Neural cell (in vitro differentiated cells): ENCODE data around the gene SMIM11.

Experiments
- EP300 ChIP-seq: fragments of 450-650 bp; conservative IDR thresholded peaks from 2 replicates; pipeline ENCODE4 v1.6.1; 2014; ENCODE audit warnings: antibody characterized with exemption, mild to moderate bottlenecking, moderate library complexity; ENCODE audit not compliant: poor library complexity, severe bottlenecking
- EZH2 ChIP-seq: fragments of 200-600, 300-800 bp; shearing (Covaris generic), sonication (generic); IDR thresholded peaks from 2 replicates; pipeline ENCODE4 v1.6.1; 2014; ENCODE audit warnings: antibody characterized with exemption, low read length, borderline replicate concordance, mild to moderate bottlenecking; ENCODE audit not compliant: insufficient read depth, poor library complexity, severe bottlenecking
- MXI1 ChIP-seq: fragments of 450-650 bp; conservative IDR thresholded peaks from 2 replicates; pipeline ENCODE4 v1.6.1; 2014; ENCODE audit warnings: antibody characterized with exemption, mild to moderate bottlenecking; ENCODE audit not compliant: poor library complexity, severe bottlenecking
- POLR2AphosphoS5 ChIP-seq: IDR thresholded peaks from 2 replicates; pipeline ENCODE4 v1.6.1; 2012
- RAD21 ChIP-seq: fragments of 450-650 bp; conservative IDR thresholded peaks from 2 replicates; pipeline ENCODE4 v1.6.1; 2014; ENCODE audit warnings: antibody characterized with exemption, mild to moderate bottlenecking, moderate library complexity
- SMC3 ChIP-seq: fragments of 450-650 bp; conservative IDR thresholded peaks from 2 replicates; pipeline ENCODE4 v1.6.1; 2014; ENCODE audit warnings: antibody characterized with exemption, mild to moderate bottlenecking, moderate library complexity; ENCODE audit not compliant: poor library complexity
- TAF1 ChIP-seq: IDR thresholded peaks from 2 replicates; pipeline ENCODE4 v1.6.1; 2012; ENCODE audit warnings: low read depth
- TF ChIP-seq, protein P1 (sequence below): fragments of 450-650 bp; IDR thresholded peaks from 2 replicates; pipeline ENCODE4 v1.5.1; 2014; ENCODE audit warnings: antibody characterized with exemption, mild to moderate bottlenecking, moderate library complexity; ENCODE audit not compliant: poor library complexity, severe bottlenecking
- TF ChIP-seq, protein P2 (sequence below): IDR thresholded peaks from 2 replicates; pipeline ENCODE4 v1.6.1; 2012; ENCODE audit warnings: borderline replicate concordance

DNA sequence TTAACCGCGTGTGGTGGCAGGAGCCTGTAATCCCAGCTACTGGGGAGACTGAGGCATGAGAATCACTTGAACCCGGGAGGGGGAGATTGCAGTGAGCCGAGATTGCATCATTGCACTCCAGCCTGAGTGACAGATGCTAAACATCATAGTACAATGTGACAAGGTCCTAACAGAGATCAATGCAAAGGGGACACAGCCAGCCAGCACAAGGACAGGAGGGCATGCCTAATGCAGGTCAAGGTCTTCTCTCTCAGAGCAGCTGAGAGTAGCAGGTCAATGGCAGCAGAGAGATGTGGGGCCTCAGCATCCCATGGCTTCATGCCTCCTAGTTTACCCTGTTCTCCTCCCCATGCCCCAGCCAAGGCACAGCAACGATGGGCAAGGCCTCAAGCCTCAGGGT is 3.0 kb upstream of the SMIM11 start:
- TF ChIP-seq, protein P1, sequence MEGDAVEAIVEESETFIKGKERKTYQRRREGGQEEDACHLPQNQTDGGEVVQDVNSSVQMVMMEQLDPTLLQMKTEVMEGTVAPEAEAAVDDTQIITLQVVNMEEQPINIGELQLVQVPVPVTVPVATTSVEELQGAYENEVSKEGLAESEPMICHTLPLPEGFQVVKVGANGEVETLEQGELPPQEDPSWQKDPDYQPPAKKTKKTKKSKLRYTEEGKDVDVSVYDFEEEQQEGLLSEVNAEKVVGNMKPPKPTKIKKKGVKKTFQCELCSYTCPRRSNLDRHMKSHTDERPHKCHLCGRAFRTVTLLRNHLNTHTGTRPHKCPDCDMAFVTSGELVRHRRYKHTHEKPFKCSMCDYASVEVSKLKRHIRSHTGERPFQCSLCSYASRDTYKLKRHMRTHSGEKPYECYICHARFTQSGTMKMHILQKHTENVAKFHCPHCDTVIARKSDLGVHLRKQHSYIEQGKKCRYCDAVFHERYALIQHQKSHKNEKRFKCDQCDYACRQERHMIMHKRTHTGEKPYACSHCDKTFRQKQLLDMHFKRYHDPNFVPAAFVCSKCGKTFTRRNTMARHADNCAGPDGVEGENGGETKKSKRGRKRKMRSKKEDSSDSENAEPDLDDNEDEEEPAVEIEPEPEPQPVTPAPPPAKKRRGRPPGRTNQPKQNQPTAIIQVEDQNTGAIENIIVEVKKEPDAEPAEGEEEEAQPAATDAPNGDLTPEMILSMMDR = no peak
- TF ChIP-seq EZH2 = no peak
- TF ChIP-seq, protein P2, sequence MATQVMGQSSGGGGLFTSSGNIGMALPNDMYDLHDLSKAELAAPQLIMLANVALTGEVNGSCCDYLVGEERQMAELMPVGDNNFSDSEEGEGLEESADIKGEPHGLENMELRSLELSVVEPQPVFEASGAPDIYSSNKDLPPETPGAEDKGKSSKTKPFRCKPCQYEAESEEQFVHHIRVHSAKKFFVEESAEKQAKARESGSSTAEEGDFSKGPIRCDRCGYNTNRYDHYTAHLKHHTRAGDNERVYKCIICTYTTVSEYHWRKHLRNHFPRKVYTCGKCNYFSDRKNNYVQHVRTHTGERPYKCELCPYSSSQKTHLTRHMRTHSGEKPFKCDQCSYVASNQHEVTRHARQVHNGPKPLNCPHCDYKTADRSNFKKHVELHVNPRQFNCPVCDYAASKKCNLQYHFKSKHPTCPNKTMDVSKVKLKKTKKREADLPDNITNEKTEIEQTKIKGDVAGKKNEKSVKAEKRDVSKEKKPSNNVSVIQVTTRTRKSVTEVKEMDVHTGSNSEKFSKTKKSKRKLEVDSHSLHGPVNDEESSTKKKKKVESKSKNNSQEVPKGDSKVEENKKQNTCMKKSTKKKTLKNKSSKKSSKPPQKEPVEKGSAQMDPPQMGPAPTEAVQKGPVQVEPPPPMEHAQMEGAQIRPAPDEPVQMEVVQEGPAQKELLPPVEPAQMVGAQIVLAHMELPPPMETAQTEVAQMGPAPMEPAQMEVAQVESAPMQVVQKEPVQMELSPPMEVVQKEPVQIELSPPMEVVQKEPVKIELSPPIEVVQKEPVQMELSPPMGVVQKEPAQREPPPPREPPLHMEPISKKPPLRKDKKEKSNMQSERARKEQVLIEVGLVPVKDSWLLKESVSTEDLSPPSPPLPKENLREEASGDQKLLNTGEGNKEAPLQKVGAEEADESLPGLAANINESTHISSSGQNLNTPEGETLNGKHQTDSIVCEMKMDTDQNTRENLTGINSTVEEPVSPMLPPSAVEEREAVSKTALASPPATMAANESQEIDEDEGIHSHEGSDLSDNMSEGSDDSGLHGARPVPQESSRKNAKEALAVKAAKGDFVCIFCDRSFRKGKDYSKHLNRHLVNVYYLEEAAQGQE = no peak
- no peak for TF ChIP-seq TAF1
- no peak for TF ChIP-seq EP300
- TF ChIP-seq POLR2AphosphoS5 = no peak
- TF ChIP-seq RAD21 = no peak
- no peak for TF ChIP-seq MXI1
- TF ChIP-seq SMC3 = no peak
